ENCODE measurements around the gene STARD3NL. TPM values are rescaled to one million over a fixed set of nuclear protein-coding genes. Genes with fewer than 3 reads are reported as not detected.
A peak's percentile ranks its signal among the peaks of the same experiment; 100 is the strongest.

STARD3NL gene
- total and polyA plus RNA-seq, 2 of the 13 experiments (the other 11 are each of a cell fraction or from before 2014, with no cell fraction given), result 37.3 to 42.3 TPM

GRCh38 chr7:38154278-38154677 is 23.8 kb upstream of the STARD3NL start:
- Histone ChIP-seq H3K4me1 (ENCODE audit: insufficient read depth, low read length) (no peaks in the 10 kb centered on the region), H3K9me3 (ENCODE audit: low read length) (no peaks in the 10 kb centered on the region), H3K4me3 (replicated peaks in 1 of 3; ENCODE audit: insufficient read depth in 1 of 3, low read depth in 2 of 3, low read length in 3 of 3) (no peak overlapping the region), H3K27me3 (ENCODE audit: control insufficient read depth in 1 of 2, insufficient read depth in 2 of 2, low read length in 2 of 2) (no peaks in the 10 kb centered on the region), H3K4me2 (ENCODE audit: low read depth, low read length) (no peak overlapping the region), H2AFZ (ENCODE audit: low read length) (no peak overlapping the region), H3K36me3 (replicated peaks in 1 of 2; ENCODE audit: control insufficient read depth in 1 of 2, insufficient read depth in 2 of 2, low read length in 2 of 2) (no peaks in the 10 kb centered on the region), H4K20me1 (ENCODE audit: insufficient read depth, low read length) (no peaks in the 10 kb centered on the region), H3K79me2 (ENCODE audit: insufficient read depth, low read length) (no peaks in the 10 kb centered on the region), H3K27ac (ENCODE audit: extremely low read length, insufficient read depth, low read length) (no peak overlapping the region), H3K9ac (ENCODE audit: insufficient read depth, low read depth, low read length) (no peak overlapping the region)
- POLR2A ChIA-PET, result no interaction called here
- WGBS (ENCODE audit: low lambda C conversion rate), result 5% methylated on average over 2 of the region's 2 CpGs
- intact Hi-C loops (cut with micrococcal nuclease; ENCODE audit: unreplicated experiment) (no loop called here), in situ Hi-C loops (cut with HindIII; ENCODE audit: extremely low pct_ligation_motif_present, low pct_unique_long_range_greater_than_20kb) (no loop called here)
- no peak for ATAC-seq
- TF ChIP-seq ZSCAN20 (CRISPR knock-in tag; IDR thresholded peaks at IDR 0.05; ENCODE audit: borderline replicate concordance), result no peak
- no peak for TF ChIP-seq ATF3 (CRISPR knock-in tag; IDR thresholded peaks at IDR 0.05)
- TF ChIP-seq ZC3H13 (CRISPR knock-in tag; IDR thresholded peaks at IDR 0.05), result no peak
- TF ChIP-seq ATF4 (CRISPR knock-in tag; IDR thresholded peaks at IDR 0.05), result no peak
- TF ChIP-seq TEF (CRISPR knock-in tag; IDR thresholded peaks at IDR 0.05), result no peak
- no peak for DNase-seq (ENCODE audit: low spot score)
- BruUV-seq (replicated peaks), result no TSS peak
- FAIRE-seq, result no peak
- CTCF ChIA-PET (ENCODE audit: low intra/inter-chr PET ratio, low total read pairs), result no interaction called here

GRCh38 chr7:38160003-38160571 is 18.0 kb upstream of the STARD3NL start:
- Histone ChIP-seq H2AFZ (ENCODE audit: low read length) (no peak overlapping the region), H3K79me2 (ENCODE audit: insufficient read depth, low read length) (no peaks in the 10 kb centered on the region), H4K20me1 (ENCODE audit: insufficient read depth, low read length) (no peaks in the 10 kb centered on the region), H3K36me3 (replicated peaks in 1 of 2; ENCODE audit: control insufficient read depth in 1 of 2, insufficient read depth in 2 of 2, low read length in 2 of 2) (no peaks in the 10 kb centered on the region), H3K9me3 (ENCODE audit: low read length) (no peaks in the 10 kb centered on the region), H3K4me3 (replicated peaks in 1 of 3; ENCODE audit: insufficient read depth in 1 of 3, low read depth in 2 of 3, low read length in 3 of 3) (no peak overlapping the region), H3K27me3 (ENCODE audit: control insufficient read depth in 1 of 2, insufficient read depth in 2 of 2, low read length in 2 of 2) (no peaks in the 10 kb centered on the region), H3K27ac (ENCODE audit: extremely low read length, insufficient read depth, low read length) (no peak overlapping the region), H3K9ac (ENCODE audit: insufficient read depth, low read depth, low read length) (no peak overlapping the region), H3K4me2 (ENCODE audit: low read depth, low read length) (0 out of 2 replicates have a peak overlapping the region, but pooled peaks have one; percentile 8), H3K4me1 (ENCODE audit: insufficient read depth, low read length) (peaks cover 12% of the 10 kb centered on the region)
- in situ Hi-C loops (cut with HindIII; ENCODE audit: extremely low pct_ligation_motif_present, low pct_unique_long_range_greater_than_20kb), result no loop called here
- DNase-seq (ENCODE audit: low spot score) (peak; percentile 53), FAIRE-seq (peak; percentile 57), ATAC-seq (peak; percentile 90)
- 3% methylated on average over 5 of the region's 5 CpGs for WGBS (ENCODE audit: low lambda C conversion rate)
- POLR2A ChIA-PET, result interaction anchor here (1.6 kb wide), 1 partner anchor 18 kb away, joined by 9 read pairs; the partner anchor contains the start of gene STARD3NL
- intact Hi-C loops (cut with micrococcal nuclease; ENCODE audit: unreplicated experiment), result no loop called here
- no TSS peak for BruUV-seq (replicated peaks)
- CTCF ChIA-PET (ENCODE audit: low intra/inter-chr PET ratio, low total read pairs), result no interaction called here
- no peak for TF ChIP-seq PLSCR1 (CRISPR knock-in tag; IDR thresholded peaks at IDR 0.05; ENCODE audit: borderline replicate concordance)
- no peak for TF ChIP-seq SALL2 (CRISPR knock-in tag; IDR thresholded peaks at IDR 0.05)
- TF ChIP-seq BHLHE40 (IDR thresholded peaks at IDR 0.05; ENCODE audit: low read length), result peak; percentile 64
- peak; percentile 61; the same call in 1 of the 2 replicates for TF ChIP-seq HNF4A (CRISPR knock-in tag; IDR thresholded peaks at IDR 0.05)
- TF ChIP-seq BCL6 (CRISPR knock-in tag; IDR thresholded peaks at IDR 0.05), result peak; percentile 69
- TF ChIP-seq CHD4 (IDR thresholded peaks at IDR 0.05; ENCODE audit: borderline replicate concordance, low read length), result no peak
- no peak for TF ChIP-seq KLF9 (CRISPR knock-in tag; IDR thresholded peaks at IDR 0.05; ENCODE audit: low read depth)
- TF ChIP-seq ZNF274 (CRISPR knock-in tag; IDR thresholded peaks at IDR 0.05), result no peak
- no peak for TF ChIP-seq IKZF4 (CRISPR knock-in tag; IDR thresholded peaks at IDR 0.05; ENCODE audit: borderline replicate concordance, low read depth, not compliant biosample characterization)
